OCI-LY3 (cell line): ENCODE results near the gene OR4D6.

ENCODE experiments used
- CTCF ChIP-seq: fragments of 200-600, 300-600 bp; sonication (generic); IDR thresholded peaks from 2 replicates; pipeline ENCODE4 v1.5.1; 2014; ENCODE audit warnings: antibody characterized with exemption, low read length, low read depth
- EZH2phosphoT487 ChIP-seq: fragments of 200-600 bp; shearing (Covaris generic); IDR thresholded peaks from 2 replicates; pipeline ENCODE4 v1.6.1; 2018; ENCODE audit warnings: antibody characterized with exemption, mixed run types, low read depth

- TF ChIP-seq CTCF (no peak), EZH2phosphoT487 (no peak)
Observed at GRCh38 chr11:59475176-59475575, 18.4 kb downstream of the OR4D6 start.
